HK-2 (cell line): ENCODE results near the gene CALM1.
"Not testable (repeated sequence)": the region's sequence is repeated elsewhere in the genome, so short reads cannot be mapped to it uniquely, and the experiment has no call there.

ENCODE experiments used
- DNase-seq: peaks from one replicate; pipeline ENCODE4 v3.0.0-alpha.2; 2018; ENCODE audit not compliant: unreplicated experiment

The CALM1 gene

DNA sequence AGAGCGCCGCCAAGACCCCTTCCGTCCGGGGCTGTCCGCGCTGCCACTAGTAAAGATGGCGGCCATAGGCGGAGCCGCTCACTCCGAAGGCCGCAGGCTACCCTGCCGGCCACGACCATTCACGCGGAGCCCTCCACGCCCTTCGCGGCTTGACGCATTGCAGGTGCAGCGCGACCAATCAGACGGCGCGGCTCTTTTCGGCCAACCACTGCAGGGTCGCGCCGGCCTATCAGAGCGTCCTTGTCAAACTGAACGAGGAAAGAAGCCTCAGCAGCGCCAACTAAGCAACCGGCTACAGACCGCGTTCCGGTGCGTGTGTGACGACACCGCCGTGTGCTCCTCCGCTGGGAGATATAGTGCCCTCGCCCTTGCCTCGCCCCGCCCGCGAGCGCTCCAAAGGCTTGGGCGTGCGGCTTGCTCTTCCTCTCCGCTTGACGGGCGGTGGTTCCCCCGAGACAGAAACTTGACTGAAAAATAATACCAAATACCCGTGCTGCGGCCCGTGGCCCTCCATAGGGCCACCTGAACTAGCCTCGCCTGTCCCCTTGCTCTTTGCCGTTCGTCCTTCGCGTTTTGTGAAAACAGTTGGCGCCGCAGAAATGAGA, 13.6 kb upstream of the CALM1 start:
- peak; percentile 99 for DNase-seq

DNA sequence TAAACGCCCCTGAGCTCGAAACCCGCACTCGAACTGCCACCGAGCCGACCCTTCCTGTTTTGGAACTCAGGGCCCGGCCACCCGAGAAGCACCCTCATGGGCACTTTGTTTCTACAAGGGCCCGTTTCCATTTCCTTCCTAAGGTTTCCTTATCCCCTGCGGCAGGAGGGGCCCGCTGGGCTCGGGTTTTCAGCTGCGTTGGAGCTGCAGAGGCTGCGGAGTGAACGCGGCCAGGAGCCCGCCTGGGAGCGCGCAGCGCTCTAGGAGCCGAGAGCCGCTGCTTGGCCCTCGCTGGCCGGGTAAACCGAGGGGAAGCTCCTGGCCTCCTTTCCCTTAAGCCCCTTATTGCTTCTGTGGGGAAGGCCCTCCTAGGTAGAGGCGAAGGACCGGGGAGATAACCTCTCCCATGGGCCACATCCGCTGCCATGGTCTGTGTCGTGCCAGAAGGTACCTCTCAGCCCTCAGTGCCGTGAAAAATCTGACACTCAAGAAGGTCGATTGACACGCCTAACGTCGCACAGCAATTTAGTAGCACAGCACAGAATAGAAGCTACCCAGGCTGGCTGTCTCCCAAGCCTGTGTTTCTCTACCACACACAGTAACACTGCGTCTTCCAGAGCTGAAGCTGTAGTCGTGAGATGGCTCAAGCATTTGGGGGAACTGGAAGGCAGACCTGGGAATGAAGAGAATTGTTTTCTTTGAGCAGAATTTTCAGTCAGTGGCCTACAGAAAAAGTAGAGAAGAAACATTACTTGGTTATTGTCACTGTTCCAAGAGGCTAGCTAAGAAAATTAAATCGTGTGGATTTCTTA, 12.9 kb upstream of the CALM1 start:
- peak; percentile 59 for DNase-seq

DNA sequence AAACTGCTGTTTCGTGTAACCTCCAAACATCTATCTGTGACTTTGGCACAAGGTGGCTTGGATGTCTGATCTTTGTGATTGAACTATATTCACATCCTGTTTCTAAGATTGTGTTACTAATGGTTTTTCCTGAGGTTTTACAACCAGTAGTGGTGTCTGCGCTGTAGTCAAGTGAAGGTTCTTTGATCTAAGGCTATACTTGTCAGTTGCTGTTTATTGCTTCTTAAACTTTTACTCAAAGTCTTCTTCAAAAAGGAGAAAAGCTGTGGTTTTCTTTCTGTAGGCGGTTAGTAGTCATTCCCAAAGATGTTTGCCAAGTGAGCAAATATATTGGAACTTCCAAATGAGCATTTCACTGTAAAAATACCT, 12.3 kb upstream of the CALM1 start:
- no peak for DNase-seq

DNA sequence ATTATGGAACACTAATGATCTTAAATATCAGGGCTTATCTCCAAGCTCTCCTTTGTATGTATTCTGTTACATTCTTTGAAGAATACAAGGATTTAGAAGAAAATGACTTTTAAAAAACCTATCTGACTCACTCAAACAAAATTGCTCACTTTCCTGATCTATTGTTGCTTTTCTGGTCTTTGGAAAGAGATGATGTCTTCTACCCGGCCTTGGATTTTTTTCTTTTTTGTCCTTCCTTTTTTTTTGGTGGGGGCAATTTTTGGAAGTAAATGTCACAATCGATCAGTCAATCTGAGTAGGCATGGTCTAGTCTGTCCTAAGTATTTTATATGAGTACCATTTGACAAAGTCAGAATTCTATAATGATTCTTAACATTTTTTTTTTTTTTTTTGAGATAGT, 10.5 kb upstream of the CALM1 start:
- DNase-seq, result no peak

DNA sequence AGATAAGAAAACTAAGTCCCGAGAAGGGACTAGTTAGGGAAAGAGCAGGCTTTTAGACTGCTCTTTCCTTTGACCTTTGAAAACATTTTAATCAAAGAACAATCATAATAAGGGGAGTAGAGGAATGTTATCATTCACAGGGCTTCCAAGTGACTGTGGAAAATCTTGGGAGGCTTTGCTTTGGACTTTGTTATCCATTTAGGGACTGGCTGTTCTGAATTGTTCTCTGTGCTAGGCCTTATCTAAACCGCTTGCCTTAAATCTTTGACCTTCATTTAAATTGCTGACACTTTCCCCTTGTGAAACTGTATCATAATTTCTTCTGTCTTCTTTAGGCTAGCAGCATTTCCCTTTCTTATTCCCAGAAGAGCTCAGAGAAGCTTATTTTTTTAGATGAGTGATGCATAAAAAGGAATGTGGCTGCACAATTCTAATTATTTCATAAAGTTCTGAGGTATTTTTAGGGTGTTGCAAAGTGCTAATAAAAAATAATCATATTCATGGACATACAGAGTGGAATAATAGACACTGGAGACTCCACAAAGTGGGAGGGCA, 9.5 kb upstream of the CALM1 start:
- no peak for DNase-seq

DNA sequence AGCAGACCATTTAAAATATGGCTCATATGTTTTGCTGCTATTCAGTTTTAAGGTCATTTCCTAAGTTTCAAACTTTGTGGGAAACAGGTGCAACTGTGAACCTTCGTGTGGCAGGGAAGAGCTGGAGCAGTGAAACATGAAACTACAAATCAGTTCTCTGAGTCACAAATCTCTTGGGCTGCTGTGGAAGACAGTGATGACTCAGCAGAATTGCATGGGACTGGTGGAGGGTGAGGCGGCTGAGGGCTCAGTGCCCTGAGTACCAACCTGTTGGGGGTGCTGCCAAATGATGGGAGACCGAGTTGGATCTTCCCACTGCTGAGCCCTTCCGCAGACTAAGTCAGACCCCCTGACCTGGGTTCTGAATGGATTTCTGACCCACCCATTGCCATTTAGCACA, 8.4 kb upstream of the CALM1 start:
- peak; percentile 51 for DNase-seq

DNA sequence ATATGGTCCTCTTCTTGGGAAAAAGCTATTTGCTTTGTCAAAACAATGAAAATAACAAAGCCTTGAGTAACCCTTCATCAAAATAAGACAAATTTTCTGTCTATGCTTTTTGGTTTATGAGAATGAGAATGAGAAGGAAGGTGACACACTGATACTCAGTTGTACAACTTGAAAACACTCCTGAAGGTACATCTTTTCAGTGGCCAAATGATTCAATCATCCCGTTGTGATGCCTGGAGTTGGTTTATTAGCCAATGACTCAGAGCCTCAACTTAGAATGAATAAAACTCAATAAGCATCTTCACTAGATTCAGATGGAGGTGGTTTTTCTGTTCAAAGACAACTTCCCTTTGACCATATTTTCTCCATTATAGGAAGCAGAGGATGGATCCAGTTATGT, 7.8 kb upstream of the CALM1 start:
- DNase-seq, result no peak

DNA sequence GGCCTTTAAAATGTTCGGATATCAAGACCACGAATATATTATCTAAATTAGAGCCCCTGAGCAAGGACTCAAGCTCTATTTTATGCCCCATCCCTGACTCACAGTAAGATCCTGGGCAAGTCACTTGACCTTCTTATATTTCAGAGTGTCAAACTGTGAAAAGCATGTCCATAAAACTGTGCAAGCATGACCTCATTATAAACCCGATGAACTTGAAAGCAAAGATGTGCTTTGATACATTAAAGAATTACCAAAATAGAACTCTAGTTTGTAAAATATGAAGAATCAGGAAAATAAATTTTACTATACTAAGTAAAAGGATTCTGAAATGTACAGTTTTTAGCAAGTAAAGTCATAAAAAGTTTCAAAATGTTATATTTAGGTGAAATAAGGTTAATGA, 2.9 kb upstream of the CALM1 start:
- DNase-seq, result no peak

DNA sequence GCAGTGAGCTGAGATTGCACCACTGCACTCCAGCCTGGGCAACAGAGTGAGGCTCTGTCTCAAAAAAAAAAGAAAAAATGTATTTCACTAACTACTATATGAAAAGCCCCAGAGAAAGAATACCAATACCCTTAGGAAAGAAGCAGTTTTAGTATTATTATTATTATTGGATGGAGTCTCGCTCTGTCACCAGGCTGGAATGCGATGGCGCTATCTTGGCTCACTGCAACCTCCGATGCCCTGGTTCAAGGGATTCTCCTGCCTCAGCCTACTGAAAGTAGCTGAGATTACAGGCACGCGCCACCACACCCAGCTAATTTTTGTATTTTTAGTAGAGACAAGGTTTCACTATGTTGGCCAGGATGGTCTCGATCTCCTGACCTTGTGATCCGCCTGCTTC, 2.0 kb upstream of the CALM1 start:
- DNase-seq, result not testable (repeated sequence)

DNA sequence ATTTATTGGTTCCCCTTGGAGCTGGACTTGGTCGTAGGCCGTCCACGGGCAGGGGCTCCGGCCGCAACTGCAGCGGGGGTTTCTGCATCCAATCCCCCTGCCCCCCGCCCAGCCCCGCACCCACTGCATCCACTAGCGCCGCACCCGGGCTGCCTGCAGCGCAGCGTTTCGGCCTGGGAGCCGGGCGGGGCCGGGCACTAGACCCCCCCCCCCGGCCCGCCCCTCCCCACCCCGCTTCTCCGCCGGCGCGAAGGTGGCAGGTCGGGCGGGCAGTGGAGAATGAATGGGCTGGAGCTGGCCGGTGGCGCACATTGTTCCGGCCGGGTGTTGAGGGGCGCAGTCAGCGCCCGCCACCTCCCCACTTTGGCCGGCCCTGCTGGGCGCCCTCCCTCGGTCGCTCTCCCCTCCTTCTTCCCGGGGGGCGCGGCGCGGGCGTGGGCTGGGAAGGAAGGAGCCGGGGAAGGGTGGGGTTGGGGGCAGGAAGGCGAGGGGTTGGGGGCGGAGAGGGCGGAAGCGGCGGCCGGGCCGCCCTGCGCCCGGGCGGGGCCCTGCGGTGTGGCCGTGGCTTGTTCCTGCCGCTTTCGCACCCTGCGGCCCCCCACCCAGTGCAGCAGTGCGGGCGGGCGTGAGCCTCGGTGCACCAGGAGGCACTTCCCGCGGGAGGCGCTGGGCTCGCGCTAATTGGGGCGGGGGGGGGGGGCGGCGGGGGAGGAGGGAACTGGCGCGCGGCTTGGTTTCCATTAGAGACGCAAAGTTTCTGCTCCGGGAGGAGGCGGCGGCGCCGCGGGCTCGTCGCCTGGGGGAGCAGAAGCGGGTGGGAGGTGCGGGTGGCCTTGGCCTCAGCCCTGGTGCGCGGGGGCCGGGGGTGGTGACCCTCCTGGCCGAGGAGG, 841 bp downstream of the CALM1 start:
- DNase-seq, result peak; percentile 76

DNA sequence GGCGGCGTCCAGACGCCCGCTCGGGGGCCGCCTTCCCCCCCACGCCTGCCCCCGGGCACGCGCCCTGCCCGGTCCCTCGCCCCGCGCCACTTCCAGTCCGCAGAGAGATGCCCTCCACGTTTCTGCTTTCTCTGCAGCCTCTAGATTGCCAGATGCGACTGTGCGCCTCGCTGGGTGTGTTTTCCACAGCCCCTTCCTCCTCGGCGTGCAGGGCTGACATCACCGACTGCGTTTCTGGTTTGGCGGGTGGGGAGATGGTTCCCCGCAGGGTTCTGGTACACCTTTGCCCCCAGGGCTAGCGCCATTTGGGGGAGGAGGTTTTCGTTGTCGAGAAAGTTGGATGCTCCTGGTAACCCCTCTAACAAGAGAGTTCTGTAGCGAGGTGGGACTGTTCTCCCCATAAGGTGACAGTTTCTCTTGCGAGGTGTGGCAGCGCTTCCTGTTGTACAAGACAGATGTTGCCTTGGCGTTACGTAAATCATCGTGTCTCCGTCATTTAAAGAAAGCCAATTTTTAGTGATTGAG, 1.5 kb downstream of the CALM1 start:
- no peak for DNase-seq

DNA sequence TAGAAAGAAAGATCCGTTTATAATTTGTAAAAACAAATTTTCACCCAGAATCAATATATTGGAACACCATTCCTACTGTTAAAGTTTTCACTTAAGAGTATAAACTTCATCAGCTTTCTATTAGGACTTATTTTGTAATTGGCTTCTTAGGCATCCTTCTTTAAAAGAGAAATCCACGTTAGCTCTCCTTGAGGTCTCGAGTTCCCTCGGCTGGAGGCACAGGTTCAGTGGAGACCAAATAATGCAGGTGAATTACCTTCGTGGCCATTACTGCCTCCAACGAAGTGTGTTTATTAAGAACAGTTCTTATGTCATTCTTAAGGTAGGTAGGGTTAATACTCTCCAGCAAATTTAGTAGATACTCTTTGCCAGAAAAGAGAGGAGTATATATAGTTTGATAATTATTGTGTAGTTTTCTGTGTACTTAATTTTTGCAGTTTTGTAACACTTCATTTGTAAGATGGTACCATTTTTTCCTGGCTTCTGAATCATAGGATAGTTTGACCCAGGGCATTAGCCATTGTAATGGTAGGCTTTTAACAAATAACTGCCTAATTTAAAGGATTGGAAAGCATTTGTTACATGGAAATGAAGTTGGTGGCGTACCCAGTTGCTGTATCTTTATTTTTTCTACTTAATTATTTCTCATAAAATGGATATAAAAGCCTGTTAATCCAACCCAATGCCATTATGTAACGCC, 2.2 kb downstream of the CALM1 start:
- no peak for DNase-seq

DNA sequence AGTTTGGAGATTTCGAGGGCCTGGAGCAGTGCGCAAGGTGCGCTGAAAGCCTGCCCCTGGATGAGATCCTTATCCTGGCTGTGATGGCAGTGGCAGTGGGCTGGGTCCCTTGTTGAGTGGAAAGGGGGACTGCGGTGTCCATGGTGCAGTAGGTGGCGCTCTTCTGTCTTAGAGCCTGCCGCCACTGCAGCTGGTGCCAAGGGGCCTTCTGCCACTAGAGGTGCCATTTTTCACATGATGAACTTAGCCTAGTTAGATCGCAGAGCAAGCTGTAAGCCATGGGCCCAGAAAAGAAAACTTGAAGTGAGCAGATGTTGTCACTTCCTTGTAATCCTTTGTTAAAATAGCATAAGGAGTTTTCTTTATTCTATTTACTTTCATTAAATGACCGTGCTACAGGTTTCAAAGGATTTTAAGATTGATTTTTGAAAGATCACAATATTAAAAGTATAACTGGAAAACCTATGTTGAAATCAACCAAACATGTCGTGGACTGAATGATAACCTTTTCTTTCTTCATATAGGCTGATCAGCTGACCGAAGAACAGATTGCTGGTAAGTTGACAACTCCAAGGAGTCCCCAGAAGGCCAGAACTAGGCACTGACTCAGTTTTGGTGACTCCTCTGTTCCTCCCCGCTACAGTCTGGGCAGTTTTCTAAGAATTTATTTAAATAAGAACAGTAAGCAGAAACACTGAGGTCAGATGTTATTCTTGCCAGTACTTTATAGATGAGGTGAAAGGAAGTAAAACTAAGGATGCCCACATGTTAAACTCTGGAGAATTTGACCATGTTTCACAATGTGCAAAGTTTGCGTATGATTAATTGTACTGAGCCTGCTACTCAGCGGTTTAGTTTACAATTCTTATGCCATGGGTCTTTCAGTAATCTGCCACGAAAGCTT, 3.0 kb downstream of the CALM1 start:
- peak; percentile 81 for DNase-seq

DNA sequence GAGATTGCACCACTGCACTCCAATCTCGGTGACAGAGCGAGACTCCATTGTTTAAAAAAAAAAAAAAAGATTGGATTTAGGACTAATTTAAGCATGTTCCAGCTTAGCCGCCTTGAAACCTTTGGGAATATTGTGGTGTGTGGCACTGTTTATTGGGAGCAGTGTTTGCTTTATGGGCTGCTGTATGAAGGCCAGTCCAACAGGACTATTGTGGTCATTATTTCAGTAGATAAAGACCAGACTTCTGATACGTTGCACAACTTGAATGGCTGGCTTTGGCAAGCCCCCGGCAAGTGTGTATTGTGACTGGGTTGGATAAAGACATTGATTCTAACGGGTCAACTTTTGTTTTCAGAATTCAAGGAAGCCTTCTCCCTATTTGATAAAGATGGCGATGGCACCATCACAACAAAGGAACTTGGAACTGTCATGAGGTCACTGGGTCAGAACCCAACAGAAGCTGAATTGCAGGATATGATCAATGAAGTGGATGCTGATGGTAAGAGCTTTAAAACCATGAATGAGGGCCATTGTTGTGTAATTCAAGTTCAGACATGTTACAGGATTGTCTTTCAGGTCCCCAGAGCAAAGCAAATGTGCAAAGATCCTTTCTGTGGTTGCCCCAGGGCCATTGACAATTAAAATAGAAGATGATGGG, 4.2 kb downstream of the CALM1 start:
- DNase-seq, result no peak

DNA sequence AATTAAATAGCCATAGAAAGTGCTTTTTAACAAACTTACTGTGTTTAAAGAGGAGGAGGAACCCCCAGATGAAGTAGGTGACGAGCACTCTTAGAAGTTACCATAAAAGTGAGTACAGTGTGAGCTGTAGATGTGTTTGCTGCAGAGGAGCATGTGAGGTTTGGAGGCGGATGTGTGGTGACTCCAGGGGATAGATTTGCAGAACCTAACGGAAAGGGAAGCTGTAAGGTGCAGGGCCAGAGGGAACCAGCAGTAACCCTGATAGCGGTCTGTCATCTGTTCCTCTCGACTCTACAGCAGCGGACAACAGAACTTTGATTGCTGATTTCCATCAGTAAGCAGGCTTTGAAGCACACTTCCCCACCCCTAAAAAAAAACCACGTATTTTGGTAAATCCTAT, 5.2 kb downstream of the CALM1 start:
- no peak for DNase-seq

DNA sequence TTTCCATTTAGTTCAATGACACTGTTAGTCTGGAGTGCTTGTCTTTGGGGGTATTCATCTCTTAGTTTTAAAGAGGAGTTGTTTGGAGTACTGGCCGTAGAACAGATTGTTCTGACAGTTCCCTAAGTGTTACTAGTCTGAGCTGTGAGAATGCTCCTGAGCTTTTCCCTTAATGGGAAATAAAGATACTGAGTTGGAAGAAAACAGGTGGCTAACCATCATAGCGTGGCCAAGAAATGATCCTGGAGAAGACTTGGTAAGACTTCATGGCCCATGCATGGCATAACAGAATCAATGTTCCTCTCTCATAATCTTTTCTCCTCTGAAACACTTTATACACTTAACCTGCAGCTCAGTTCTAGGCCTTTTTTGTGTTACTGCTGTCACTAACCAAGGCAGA, 6.2 kb downstream of the CALM1 start:
- no peak for DNase-seq

DNA sequence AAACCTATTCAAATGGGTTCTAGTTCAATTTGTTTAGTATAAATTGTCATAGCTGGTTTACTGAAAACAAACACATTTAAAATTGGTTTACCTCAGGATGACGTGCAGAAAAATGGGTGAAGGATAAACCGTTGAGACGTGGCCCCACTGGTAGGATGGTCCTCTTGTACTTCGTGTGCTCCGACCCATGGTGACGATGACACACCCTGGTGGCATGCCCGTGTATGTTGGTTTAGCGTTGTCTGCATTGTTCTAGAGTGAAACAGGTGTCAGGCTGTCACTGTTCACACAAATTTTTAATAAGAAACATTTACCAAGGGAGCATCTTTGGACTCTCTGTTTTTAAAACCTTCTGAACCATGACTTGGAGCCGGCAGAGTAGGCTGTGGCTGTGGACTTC, 8.3 kb downstream of the CALM1 start:
- no peak for DNase-seq

DNA sequence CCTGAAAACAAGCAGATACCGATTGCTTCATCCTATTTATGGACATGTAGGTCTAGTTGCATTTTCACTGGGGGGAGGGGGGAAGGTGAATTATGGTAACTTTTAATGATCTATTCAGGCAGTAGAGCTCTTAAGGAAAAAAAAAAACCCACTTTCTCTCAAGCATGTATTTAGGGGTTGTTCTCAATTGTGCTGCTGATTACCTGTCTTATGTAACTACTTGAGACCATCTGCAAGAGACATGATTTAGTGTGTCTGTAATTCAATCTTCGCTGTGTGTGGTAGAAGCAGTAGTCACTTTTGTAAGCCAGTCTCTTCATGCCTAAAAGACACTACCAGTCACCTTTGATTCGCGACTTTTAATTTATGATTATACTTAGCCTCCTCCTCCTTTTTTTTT, 8.9 kb downstream of the CALM1 start:
- DNase-seq, result no peak

DNA sequence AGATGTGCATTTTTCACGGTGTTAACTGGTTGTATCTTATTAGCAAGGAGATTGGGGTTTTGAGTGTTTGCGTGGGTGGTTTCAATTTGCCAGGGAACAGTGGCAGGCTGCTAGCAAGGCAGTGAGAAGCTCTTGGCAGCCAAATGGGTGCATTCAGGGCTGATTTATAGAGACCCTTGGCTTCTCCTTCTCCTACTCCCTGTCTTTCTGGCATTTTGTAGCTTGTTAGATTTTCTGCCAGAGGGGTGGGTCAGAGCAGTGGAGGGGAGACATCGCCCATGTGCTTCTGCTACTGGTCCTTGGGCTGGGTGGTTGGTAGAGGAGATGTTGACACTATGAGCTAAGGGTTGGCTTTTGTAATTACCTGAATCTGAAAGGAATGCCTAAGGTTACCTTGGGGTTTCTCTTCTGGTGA, 9.6 kb downstream of the CALM1 start:
- no peak for DNase-seq

DNA sequence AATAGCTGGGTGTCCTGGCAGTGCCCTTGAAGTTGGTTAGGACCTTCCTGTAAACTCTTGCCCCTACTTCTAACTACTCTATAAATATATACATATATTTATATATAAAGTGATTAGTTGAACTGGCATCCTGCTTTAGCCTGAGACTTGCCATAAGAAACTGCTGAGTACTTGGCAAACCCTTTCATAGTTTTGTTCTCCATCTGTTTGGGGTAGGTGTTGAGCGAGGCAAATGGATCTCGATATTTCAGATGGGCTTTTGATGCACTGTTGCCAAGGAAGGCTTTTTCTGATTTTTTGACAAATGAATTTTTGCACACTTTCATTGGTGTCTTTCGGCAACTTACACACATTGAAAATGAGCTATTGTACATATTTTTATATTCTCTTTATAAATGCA, 10.4 kb downstream of the CALM1 start:
- no peak for DNase-seq
